SK-N-SH treated with all-trans-retinoic acid at 6 μM for 48 hours (cell line): ENCODE results near the gene ZDHHC8.

Experiments used
- ATAC-seq: fragments of 200-7000 bp; cut with Tn5 transposase; 3 replicates; pipeline ENCODE4 v1.9.1; 2020; ENCODE audit warnings: mild to moderate bottlenecking, moderate library complexity
- ARNTL ChIP-seq: fragments of 450-650 bp; formaldehyde crosslinking; IDR thresholded peaks from 2 replicates; pipeline ENCODE4 v1.5.0; 2020; ENCODE audit warnings: low read depth, mild to moderate bottlenecking, moderate library complexity, borderline replicate concordance
- BACH2 ChIP-seq: fragments of 250-450 bp; sonication (Bioruptor Pico); IDR thresholded peaks from 2 replicates; pipeline ENCODE4 v1.9.0; 2021; ENCODE audit warnings: mild to moderate bottlenecking, borderline replicate concordance
- CREB5 ChIP-seq: fragments of 250-450 bp; sonication (Bioruptor Pico); IDR thresholded peaks from 2 replicates; pipeline ENCODE4 v1.5.1; 2020; ENCODE audit warnings: low read depth, mild to moderate bottlenecking, moderate library complexity
- CSDC2 ChIP-seq: fragments of 250-450 bp; sonication (Bioruptor Pico); IDR thresholded peaks from 2 replicates; pipeline ENCODE4 v1.5.0; 2020; ENCODE audit warnings: mild to moderate bottlenecking, moderate library complexity
- ESRRG ChIP-seq: fragments of 250-450 bp; sonication (Bioruptor Pico); IDR thresholded peaks from 2 replicates; pipeline ENCODE4 v1.6.1; 2021; ENCODE audit warnings: mild to moderate bottlenecking
- GLIS3 ChIP-seq: fragments of 250-450 bp; sonication (Bioruptor Pico); IDR thresholded peaks from 2 replicates; pipeline ENCODE4 v1.5.0; 2020; ENCODE audit warnings: mild to moderate bottlenecking, moderate library complexity
- ISL1 ChIP-seq: fragments of 250-450 bp; sonication (Bioruptor Pico); IDR thresholded peaks from 2 replicates; pipeline ENCODE4 v2.1.2; 2022; ENCODE audit warnings: mild to moderate bottlenecking, moderate library complexity
- OSR1 ChIP-seq: fragments of 250-450 bp; sonication (Bioruptor Pico); IDR thresholded peaks from 2 replicates; pipeline ENCODE4 v1.8.0; 2022; ENCODE audit warnings: moderate library complexity, mild to moderate bottlenecking, inconsistent platforms
- PATZ1 ChIP-seq: fragments of 250-450 bp; sonication (Bioruptor Pico); IDR thresholded peaks from 2 replicates; pipeline ENCODE4 v1.8.0; 2020; ENCODE audit warnings: mild to moderate bottlenecking, moderate library complexity, borderline replicate concordance
- POU6F1 ChIP-seq: fragments of 250-450 bp; sonication (Bioruptor Pico); IDR thresholded peaks from 2 replicates; pipeline ENCODE4 v1.8.0; 2021; ENCODE audit warnings: low read depth, mild to moderate bottlenecking, moderate library complexity, borderline replicate concordance
- PPARA ChIP-seq: fragments of 250-450 bp; sonication (Bioruptor Pico); IDR thresholded peaks from 2 replicates; pipeline ENCODE4 v1.5.0; 2020; ENCODE audit warnings: mild to moderate bottlenecking, borderline replicate concordance
- RARB ChIP-seq: fragments of 250-450 bp; sonication (Bioruptor Pico); IDR thresholded peaks from 2 replicates; pipeline ENCODE4 v1.8.0; 2021; ENCODE audit warnings: mild to moderate bottlenecking, moderate library complexity
- SNAI2 ChIP-seq: fragments of 250-450 bp; sonication (Bioruptor Pico); IDR thresholded peaks from 2 replicates; pipeline ENCODE4 v1.5.0; 2020; ENCODE audit warnings: mild to moderate bottlenecking, moderate library complexity
- TCF4 ChIP-seq: fragments of 250-450 bp; sonication (Bioruptor Pico); IDR thresholded peaks from 2 replicates; pipeline ENCODE4 v1.8.0; 2021; ENCODE audit warnings: mild to moderate bottlenecking, moderate library complexity, borderline replicate concordance
- TSHZ2 ChIP-seq: fragments of 250-450 bp; sonication (Bioruptor Pico); IDR thresholded peaks from 2 replicates; pipeline ENCODE4 v1.5.0; 2020; ENCODE audit warnings: mild to moderate bottlenecking, moderate library complexity
- ZC3H10 ChIP-seq: fragments of 250-450 bp; sonication (Bioruptor Pico); IDR thresholded peaks from 2 replicates; pipeline ENCODE4 v1.5.1; 2021; ENCODE audit warnings: mild to moderate bottlenecking, moderate library complexity
- ZFP3 ChIP-seq: fragments of 250-450 bp; sonication (Bioruptor Pico); IDR thresholded peaks from 2 replicates; pipeline ENCODE4 v1.5.0; 2020; ENCODE audit warnings: mild to moderate bottlenecking, moderate library complexity
- ZFP30 ChIP-seq: fragments of 450-650 bp; formaldehyde crosslinking; IDR thresholded peaks from 2 replicates; pipeline ENCODE4 v1.5.0; 2022; ENCODE audit warnings: mild to moderate bottlenecking, moderate library complexity
- ZNF565 ChIP-seq: fragments of 450-650 bp; formaldehyde crosslinking; conservative IDR thresholded peaks from 2 replicates; pipeline ENCODE4 v1.5.0; 2020; ENCODE audit warnings: low read depth, mild to moderate bottlenecking, moderate library complexity
- ZNF70 ChIP-seq: fragments of 450-650 bp; formaldehyde crosslinking; IDR thresholded peaks from 2 replicates; pipeline ENCODE4 v1.5.0; 2020; ENCODE audit warnings: mild to moderate bottlenecking, moderate library complexity
- ZNF8 ChIP-seq: fragments of 450-650 bp; formaldehyde crosslinking; IDR thresholded peaks from 2 replicates; pipeline ENCODE4 v1.5.0; 2020; ENCODE audit warnings: mild to moderate bottlenecking, moderate library complexity

Gene ZDHHC8

GRCh38 chr22:20106205-20106848 is 25.3 kb upstream of the ZDHHC8 start:
- ATAC-seq = no peak
- TF ChIP-seq PPARA (CRISPR knock-in tag) (no peak), ESRRG (CRISPR knock-in tag) (no peak), POU6F1 (no peak), TCF4 (CRISPR knock-in tag) (no peak), PATZ1 (CRISPR knock-in tag) (no peak), ZNF70 (CRISPR knock-in tag) (no peak), ZFP3 (CRISPR knock-in tag) (no peak), ISL1 (CRISPR knock-in tag) (no peak), ZFP30 (CRISPR knock-in tag) (no peak), BACH2 (CRISPR knock-in tag) (no peak), CREB5 (CRISPR knock-in tag) (no peak), TSHZ2 (CRISPR knock-in tag) (no peak)

- no peak for ATAC-seq
- TF ChIP-seq ZFP3 (CRISPR knock-in tag) = no peak
- TF ChIP-seq ZFP30 (CRISPR knock-in tag) = no peak
- no peak for TF ChIP-seq RARB (CRISPR knock-in tag)
- TF ChIP-seq, all 23 proteins: peak for 0
Measured at GRCh38 chr22:20106849-20107237, 24.8 kb upstream of the ZDHHC8 start.

GRCh38 chr22:20107471-20107901 is 24.1 kb upstream of the ZDHHC8 start:
- TF ChIP-seq CSDC2 (CRISPR knock-in tag) (no peak), ZNF565 (CRISPR knock-in tag) (no peak), TSHZ2 (CRISPR knock-in tag) (no peak), PATZ1 (CRISPR knock-in tag) (no peak), GLIS3 (CRISPR knock-in tag) (no peak), CREB5 (CRISPR knock-in tag) (no peak), SNAI2 (CRISPR knock-in tag) (no peak), ZFP3 (CRISPR knock-in tag) (no peak), BACH2 (CRISPR knock-in tag) (no peak), ZNF70 (CRISPR knock-in tag) (no peak), OSR1 (CRISPR knock-in tag) (no peak), POU6F1 (no peak), ARNTL (no peak), ZC3H10 (CRISPR knock-in tag) (no peak), RARB (CRISPR knock-in tag) (no peak), ZNF8 (CRISPR knock-in tag) (no peak)
- no peak for ATAC-seq
